GM18868 (cell line): ENCODE results near the gene NES.
A peak's percentile ranks its signal among the peaks of the same experiment; 100 is the strongest.

Experiments
- ATAC-seq: cut with Tn5 transposase; IDR thresholded peaks from one replicate; pipeline ENCODE4 v1.9.1; 2021; ENCODE audit warnings: mild to moderate bottlenecking, moderate library complexity; ENCODE audit not compliant: unreplicated experiment

The NES gene

GRCh38 chr1:156704166-156704711, 27.0 kb upstream of the NES start:
- no peak for ATAC-seq

GRCh38 chr1:156703741-156704140, 26.5 kb upstream of the NES start:
- no peak for ATAC-seq

- no peak for ATAC-seq
These were observed 26.1 kb upstream of the NES start for GRCh38 chr1:156703336-156703735.

- no peak for ATAC-seq
These were observed 23.7 kb upstream of the NES start for GRCh38 chr1:156700736-156701531.

- ATAC-seq = no peak
These were observed 21.8 kb upstream of the NES start for GRCh38 chr1:156698995-156699394.

GRCh38 chr1:156697481-156697880, 20.3 kb upstream of the NES start:
- no peak for ATAC-seq

- ATAC-seq = no peak
These were observed 19.5 kb upstream of the NES start for GRCh38 chr1:156696755-156697154.

- no peak for ATAC-seq
These were observed 17.4 kb upstream of the NES start for GRCh38 chr1:156694690-156694962.

- ATAC-seq = no peak
These were observed 16.9 kb upstream of the NES start for GRCh38 chr1:156693848-156694689.

GRCh38 chr1:156692925-156693847, 16.0 kb upstream of the NES start:
- no peak for ATAC-seq

- ATAC-seq = no peak
These were observed 15.3 kb upstream of the NES start for GRCh38 chr1:156692441-156692924.

- no peak for ATAC-seq
These were observed 14.6 kb upstream of the NES start for GRCh38 chr1:156691665-156692440.

GRCh38 chr1:156691191-156691590, 14.0 kb upstream of the NES start:
- ATAC-seq = no peak

- ATAC-seq = no peak
These were observed 13.4 kb upstream of the NES start for GRCh38 chr1:156690675-156691036.

GRCh38 chr1:156689953-156690674, 12.9 kb upstream of the NES start:
- ATAC-seq = no peak

GRCh38 chr1:156689035-156689952, 12.1 kb upstream of the NES start:
- ATAC-seq = peak; percentile 63

GRCh38 chr1:156684227-156684782, 7.1 kb upstream of the NES start:
- ATAC-seq = no peak
